B cell (primary cell): Measurements from ENCODE around the gene NOXA1.

Source experiments
- CTCF ChIP-seq: fragments of 200-600 bp; IDR thresholded peaks from one replicate; pipeline ENCODE4 v1.8.0; 2022; ENCODE audit warnings: antibody characterized with exemption, mild to moderate bottlenecking
- EZH2 ChIP-seq: IDR thresholded peaks from 2 replicates; pipeline ENCODE4 v1.6.1; 2012; ENCODE audit warnings: borderline replicate concordance, low read depth, mild to moderate bottlenecking, moderate library complexity, low read length; ENCODE audit not compliant: insufficient read depth, poor library complexity, severe bottlenecking

GRCh38 chr9:137477778-137478612 lies 54.8 kb downstream of the NOXA1 start:
- TF ChIP-seq CTCF (no peak), EZH2 (no peak)
